MCF 10A (cell line): Measurements from ENCODE around the gene GALNT16. TPM values are rescaled to one million over a fixed set of nuclear protein-coding genes. Genes with fewer than 3 reads are reported as not detected.

ENCODE experiments used
- BruUV-seq: library from RNA; stranded (reverse); fragments of 400-500 nt; replicated peaks from 2 replicates; lab custom pipeline; 2021; lab: Mats Ljungman, UMichigan
- CTCF ChIA-PET: fragments of 300-600 bp; sonication (Branson Sonifier 250); formaldehyde crosslinking; extraction: SDS; loops from one replicate; lab custom pipeline; 2021; ENCODE audit warnings: antibody characterized with exemption, inconsistent platforms; lab: Yijun Ruan, JAX
- POLR2A ChIA-PET: fragments of 300-600, 350-650 bp; sonication (Branson Sonifier 250); formaldehyde crosslinking; extraction: SDS; loops from one replicate; lab custom pipeline; 2020; ENCODE audit warnings: antibody characterized with exemption, inconsistent platforms; lab: Yijun Ruan, JAX
- DNase-seq: peaks from one replicate; pipeline ENCODE4 v3.0.0-alpha.2; 2018; ENCODE audit not compliant: unreplicated experiment
- H3K27ac Mint-ChIP-seq: one replicate; pipeline ENCODE4 v1.8.0; 2022; ENCODE audit warnings: mild to moderate bottlenecking, low read depth, mixed read lengths; ENCODE audit not compliant: unreplicated experiment
- H3K27me3 Mint-ChIP-seq: one replicate; pipeline ENCODE4 v1.8.0; 2022; ENCODE audit warnings: mixed read lengths; ENCODE audit not compliant: insufficient read depth, unreplicated experiment
- H3K36me3 Mint-ChIP-seq: one replicate; pipeline ENCODE4 v1.8.0; 2022; ENCODE audit warnings: mild to moderate bottlenecking, moderate library complexity, mixed read lengths; ENCODE audit not compliant: insufficient read depth, unreplicated experiment
- H3K4me1 Mint-ChIP-seq: one replicate; pipeline ENCODE4 v1.8.0; 2022; ENCODE audit warnings: mixed read lengths; ENCODE audit not compliant: insufficient read depth, unreplicated experiment
- H3K4me3 Mint-ChIP-seq: one replicate; pipeline ENCODE4 v1.8.0; 2022; ENCODE audit warnings: mild to moderate bottlenecking, moderate library complexity, mixed read lengths; ENCODE audit not compliant: unreplicated experiment
- H3K9me3 Mint-ChIP-seq: one replicate; pipeline ENCODE4 v1.8.0; 2022; ENCODE audit warnings: mixed read lengths; ENCODE audit not compliant: unreplicated experiment
- CTCF ChIP-seq: fragments of 200-600 bp; IDR thresholded peaks from one replicate; pipeline ENCODE4 v1.8.0; 2022; ENCODE audit warnings: antibody characterized with exemption, mild to moderate bottlenecking; ENCODE audit not compliant: unreplicated experiment
- intact Hi-C: fragments of 100-400 bp; cut with micrococcal nuclease; formaldehyde crosslinking; loops from 2 replicates; pipeline ENCODE4 v1.14.1; 2022
- total RNA-seq: library from RNA; stranded (reverse); gene quantifications from 2 replicates; pipeline ENCODE4 v1.2.3, GENCODE V29; 2022

GALNT16 gene
- total RNA-seq, 1 experiment from 2014 or later, result not detected

- Mint-ChIP-seq H3K4me1 (no peaks in the 10 kb centered on the region), H3K4me3 (no peak overlapping the region), H3K36me3 (no peaks in the 10 kb centered on the region), H3K9me3 (no peaks in the 10 kb centered on the region), H3K27me3 (peaks cover 11% of the 10 kb centered on the region), H3K27ac (no peak overlapping the region)
- no peak for DNase-seq
- BruUV-seq, result no TSS peak
- CTCF ChIA-PET, result interaction anchor here (0.8 to 0.9 kb wide), 2 partner anchors 60 to 1799 kb away, joined by 3 to 4 read pairs; no protein-coding TSS in a partner anchor
- POLR2A ChIA-PET, result no interaction called here
- no peak for TF ChIP-seq CTCF
- intact Hi-C loops, result no loop called here
These were observed 65.1 kb downstream of the GALNT16 start for GRCh38 chr14:69325086-69325485.

DNA sequence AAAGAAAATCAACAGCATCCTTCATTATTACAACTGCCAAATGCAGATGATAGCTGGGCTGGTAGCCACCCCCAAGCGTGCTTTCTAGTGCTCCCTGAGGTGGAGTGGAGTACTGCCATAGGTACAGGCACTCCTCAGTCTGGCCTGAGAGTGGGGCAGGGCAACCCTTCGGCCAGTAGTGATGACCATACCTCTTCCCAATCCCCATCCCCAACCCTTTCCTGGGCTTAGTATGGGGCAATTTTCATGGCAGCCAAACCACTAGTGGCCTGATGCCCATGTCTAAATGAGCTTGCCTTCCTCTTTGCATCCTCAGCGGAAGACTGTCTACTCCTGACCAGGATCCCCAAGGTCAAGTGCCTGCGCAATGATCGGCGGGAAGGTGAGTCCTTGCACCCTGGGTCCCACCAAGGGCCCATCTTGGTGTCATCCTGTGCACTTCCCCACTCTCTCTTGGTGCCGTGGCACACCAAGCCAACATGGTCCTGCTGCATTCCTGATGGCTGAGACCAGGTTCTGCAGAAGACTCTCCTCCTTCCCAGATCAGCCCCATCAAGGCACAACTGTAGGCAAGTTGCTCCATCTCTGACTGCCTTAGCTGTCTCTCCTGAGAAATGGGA, 65.8 kb downstream of the GALNT16 start:
- DNase-seq, result no peak
- BruUV-seq, result no TSS peak
- H3K9me3 Mint-ChIP-seq, result no peaks in the 10 kb centered on the region
- no peak for TF ChIP-seq CTCF
- no peaks in the 10 kb centered on the region for H3K36me3 Mint-ChIP-seq
- H3K27ac Mint-ChIP-seq, result no peak overlapping the region
- H3K4me1 Mint-ChIP-seq, result no peaks in the 10 kb centered on the region
- POLR2A ChIA-PET, result no interaction called here
- CTCF ChIA-PET, result interaction anchor here (0.5 to 0.9 kb wide), 4 partner anchors 11 to 1799 kb away, joined by 3 to 5 read pairs (median 4); no protein-coding TSS in a partner anchor
- intact Hi-C loops, result no loop called here
- H3K4me3 Mint-ChIP-seq, result no peak overlapping the region
- H3K27me3 Mint-ChIP-seq, result peaks cover 11% of the 10 kb centered on the region

DNA sequence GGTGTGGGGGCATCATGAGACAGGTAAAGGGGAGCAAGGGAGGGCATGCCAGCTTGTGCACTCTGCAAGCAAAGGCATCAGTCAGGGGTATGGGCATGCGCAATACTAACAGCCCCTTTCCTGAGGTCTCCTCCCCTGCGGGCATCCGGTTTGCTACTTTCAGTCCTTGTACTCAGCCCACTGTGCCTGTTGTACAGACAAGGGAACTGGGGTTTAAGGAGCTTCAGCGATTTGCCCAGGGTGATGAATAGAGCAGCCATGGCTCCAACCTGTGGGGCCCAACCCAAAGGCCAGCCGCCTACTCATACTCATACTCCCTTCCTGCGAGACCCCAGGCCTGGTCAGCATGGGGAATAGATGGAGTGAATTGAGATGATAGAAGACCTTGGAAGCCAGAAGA, 66.7 kb downstream of the GALNT16 start:
- Mint-ChIP-seq H3K27me3 (peaks cover 11% of the 10 kb centered on the region), H3K36me3 (no peaks in the 10 kb centered on the region), H3K4me3 (no peak overlapping the region), H3K9me3 (no peaks in the 10 kb centered on the region), H3K27ac (no peak overlapping the region), H3K4me1 (no peaks in the 10 kb centered on the region)
- ChIA-PET POLR2A (no interaction called here), CTCF (interaction anchor here (0.6 kb wide), 1 partner anchor 69 kb away, joined by 4 read pairs; no protein-coding TSS in a partner anchor)
- no peak for TF ChIP-seq CTCF
- BruUV-seq, result no TSS peak
- DNase-seq, result no peak
- intact Hi-C loops, result no loop called here

DNA sequence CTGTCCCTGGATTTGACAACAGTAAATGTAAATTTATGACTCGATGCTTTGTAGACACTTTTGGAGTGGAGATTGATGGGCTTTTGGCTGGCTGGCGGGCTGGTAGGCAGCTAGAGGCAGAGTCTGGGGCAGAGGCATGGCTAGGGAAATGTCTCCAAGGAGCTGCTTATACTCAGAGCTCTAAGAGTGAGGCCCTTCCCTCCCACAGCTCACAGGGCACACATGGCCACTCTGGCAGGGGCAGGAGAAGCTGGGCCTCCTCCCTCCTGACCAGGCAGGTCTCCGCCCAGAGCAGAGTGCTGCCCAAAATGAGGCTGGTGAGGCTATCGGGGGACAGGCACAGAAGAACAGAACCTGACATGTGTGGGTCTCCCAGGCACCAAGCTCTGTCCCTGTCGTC, 67.5 kb downstream of the GALNT16 start:
- no peaks in the 10 kb centered on the region for H3K9me3 Mint-ChIP-seq
- H3K27ac Mint-ChIP-seq, result no peak overlapping the region
- H3K4me1 Mint-ChIP-seq, result no peaks in the 10 kb centered on the region
- intact Hi-C loops, result no loop called here
- no peaks in the 10 kb centered on the region for H3K36me3 Mint-ChIP-seq
- TF ChIP-seq CTCF, result no peak
- no peak overlapping the region for H3K4me3 Mint-ChIP-seq
- ChIA-PET CTCF (interaction anchor here (0.6 kb wide), 1 partner anchor 35 kb away, joined by 3 read pairs; no protein-coding TSS in a partner anchor), POLR2A (no interaction called here)
- DNase-seq, result no peak
- BruUV-seq, result no TSS peak
- H3K27me3 Mint-ChIP-seq, result peaks cover 11% of the 10 kb centered on the region
